ENCODE measurements around the gene SVBP.
"Not testable (repeated sequence)": the region's sequence is repeated elsewhere in the genome, so short reads cannot be mapped to it uniquely, and the experiment has no call there.

The SVBP gene

DNA sequence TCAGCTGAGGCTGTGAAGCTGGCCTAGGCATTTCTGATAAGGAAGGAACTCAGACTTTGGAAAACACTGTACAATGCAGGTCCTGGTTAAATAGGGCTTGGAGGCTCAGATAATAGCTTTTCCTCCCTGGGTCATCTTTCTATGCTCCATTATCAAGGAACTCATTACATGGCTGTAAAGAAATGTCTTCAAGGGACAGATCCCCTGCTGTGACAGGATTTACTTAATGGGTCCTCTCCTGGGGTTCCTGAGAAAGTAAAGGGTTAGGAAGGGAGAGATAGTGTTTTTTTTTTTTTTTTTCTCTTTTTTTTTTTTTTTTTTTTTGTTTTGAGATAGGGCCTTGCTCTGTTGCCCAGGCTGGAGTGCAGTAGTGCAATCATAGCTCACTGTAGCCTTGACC is 14.1 kb upstream of the SVBP start:
- Mint-ChIP-seq H3K27me3 (no peaks in the 10 kb centered on the region), H3K9me3 (no peaks in the 10 kb centered on the region), H3K4me3 (no peak overlapping the region), H3K4me1 (no peaks in the 10 kb centered on the region), H3K27ac (no peak overlapping the region), H3K36me3 (no peaks in the 10 kb centered on the region)
- DNase-seq, result no peak
- CTCF ChIA-PET, result no interaction called here

DNA sequence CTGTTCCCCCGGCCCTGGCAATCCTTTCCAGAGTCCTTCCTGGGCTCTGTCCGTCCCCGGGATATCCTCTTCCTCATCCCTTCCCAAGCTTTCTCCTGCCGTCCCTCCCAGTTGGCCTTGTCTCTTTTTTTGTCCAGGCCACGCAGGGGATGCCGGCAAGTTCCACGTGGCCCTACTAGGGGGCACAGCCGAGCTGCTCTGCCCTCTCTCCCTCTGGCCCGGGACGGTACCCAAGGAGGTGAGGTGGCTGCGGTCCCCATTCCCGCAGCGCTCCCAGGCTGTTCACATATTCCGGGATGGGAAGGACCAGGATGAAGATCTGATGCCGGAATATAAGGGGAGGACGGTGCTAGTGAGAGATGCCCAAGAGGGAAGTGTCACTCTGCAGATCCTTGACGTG is 13.4 kb upstream of the SVBP start:
- Mint-ChIP-seq H3K27me3 (no peaks in the 10 kb centered on the region), H3K27ac (no peak overlapping the region), H3K4me1 (no peaks in the 10 kb centered on the region), H3K4me3 (no peak overlapping the region), H3K9me3 (no peaks in the 10 kb centered on the region), H3K36me3 (no peaks in the 10 kb centered on the region)
- no peak for DNase-seq
- CTCF ChIA-PET, result no interaction called here

DNA sequence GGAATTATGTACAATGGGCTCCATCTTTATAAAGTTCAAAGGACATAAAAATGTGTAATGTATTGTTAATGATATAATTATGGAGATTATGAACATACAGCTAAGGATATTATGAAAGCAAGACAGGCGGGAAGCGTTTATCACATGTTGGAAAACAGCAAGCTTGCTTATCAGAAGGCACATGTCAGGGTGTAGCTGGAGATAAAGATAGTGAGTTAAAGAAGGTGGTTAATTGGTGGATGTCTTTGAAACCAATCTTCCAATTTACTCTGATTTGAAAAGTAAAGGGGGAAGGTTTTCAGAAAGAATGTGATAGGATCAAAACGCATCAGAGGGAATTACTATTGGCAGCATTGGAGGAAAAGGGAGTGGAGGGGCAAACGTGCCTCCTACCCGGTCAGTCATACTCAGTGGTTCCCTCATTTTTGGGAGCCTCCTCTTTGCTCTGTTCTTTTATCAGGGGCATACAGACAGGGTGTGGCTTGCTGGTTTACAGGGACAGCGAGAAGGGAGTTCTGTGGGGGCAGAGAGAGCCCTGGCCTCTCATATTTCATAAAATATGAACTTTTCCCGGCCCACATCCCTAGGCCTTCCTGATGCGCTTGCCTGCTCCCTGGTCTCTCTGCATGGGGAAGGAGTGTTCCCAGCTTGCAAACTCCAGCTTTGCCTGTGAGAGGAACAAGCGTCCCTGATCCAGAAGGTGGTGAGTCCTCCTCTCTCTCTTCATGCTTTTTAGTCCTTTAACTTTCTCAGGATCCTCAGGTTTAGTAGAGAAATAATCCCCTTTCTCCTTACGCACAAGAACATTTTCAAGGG is 8.0 kb upstream of the SVBP start:
- H3K36me3 Mint-ChIP-seq, result peaks cover 2% of the 10 kb centered on the region
- H3K4me3 Mint-ChIP-seq, result no peak overlapping the region
- CTCF ChIA-PET, result no interaction called here
- no peak for DNase-seq
- H3K27ac Mint-ChIP-seq, result no peak overlapping the region
- H3K9me3 Mint-ChIP-seq, result no peaks in the 10 kb centered on the region
- peaks cover 13% of the 10 kb centered on the region for H3K4me1 Mint-ChIP-seq
- H3K27me3 Mint-ChIP-seq, result no peaks in the 10 kb centered on the region

DNA sequence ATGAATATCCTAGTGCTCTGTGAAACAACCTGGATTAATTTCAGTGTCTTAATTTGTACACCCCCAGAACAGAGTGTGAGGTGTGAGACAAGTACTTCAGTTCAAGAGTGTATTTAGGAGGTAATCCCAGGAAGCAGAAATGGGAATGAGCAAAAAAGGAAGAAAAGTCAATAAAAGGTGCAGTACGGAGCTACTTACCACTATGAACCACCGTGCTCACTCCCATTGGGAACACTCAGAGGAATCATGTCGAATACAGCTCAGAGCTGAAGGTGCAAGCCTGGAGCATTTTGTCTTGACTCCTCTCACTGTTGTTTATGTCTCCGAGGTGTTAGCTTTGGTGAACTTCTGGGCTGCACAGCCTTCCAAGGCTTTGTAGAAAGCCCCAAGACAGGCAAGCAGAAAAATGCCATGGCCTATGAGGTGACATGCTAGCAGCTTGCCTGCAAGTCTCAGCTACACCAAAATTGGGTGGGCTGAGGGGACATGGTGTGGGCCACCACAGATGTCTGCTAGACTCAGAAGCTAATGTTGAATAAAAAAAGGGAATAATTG is 7.4 kb upstream of the SVBP start:
- peaks cover 2% of the 10 kb centered on the region for H3K36me3 Mint-ChIP-seq
- CTCF ChIA-PET, result no interaction called here
- peaks cover 13% of the 10 kb centered on the region for H3K4me1 Mint-ChIP-seq
- H3K27me3 Mint-ChIP-seq, result peaks cover 2% of the 10 kb centered on the region
- no peak overlapping the region for H3K27ac Mint-ChIP-seq
- DNase-seq, result no peak
- no peaks in the 10 kb centered on the region for H3K9me3 Mint-ChIP-seq
- H3K4me3 Mint-ChIP-seq, result no peak overlapping the region

- peak overlapping the region; percentile 52 for H3K27ac Mint-ChIP-seq
- no peak overlapping the region for H3K4me3 Mint-ChIP-seq
- peaks cover 7% of the 10 kb centered on the region for H3K27me3 Mint-ChIP-seq
- H3K36me3 Mint-ChIP-seq, result peaks cover 6% of the 10 kb centered on the region
- no peaks in the 10 kb centered on the region for H3K9me3 Mint-ChIP-seq
- peaks cover 16% of the 10 kb centered on the region for H3K4me1 Mint-ChIP-seq
- no peak for DNase-seq
- CTCF ChIA-PET, result no interaction called here
These were observed 5.7 kb upstream of the SVBP start for GRCh38 chr1:42822800-42823392.

DNA sequence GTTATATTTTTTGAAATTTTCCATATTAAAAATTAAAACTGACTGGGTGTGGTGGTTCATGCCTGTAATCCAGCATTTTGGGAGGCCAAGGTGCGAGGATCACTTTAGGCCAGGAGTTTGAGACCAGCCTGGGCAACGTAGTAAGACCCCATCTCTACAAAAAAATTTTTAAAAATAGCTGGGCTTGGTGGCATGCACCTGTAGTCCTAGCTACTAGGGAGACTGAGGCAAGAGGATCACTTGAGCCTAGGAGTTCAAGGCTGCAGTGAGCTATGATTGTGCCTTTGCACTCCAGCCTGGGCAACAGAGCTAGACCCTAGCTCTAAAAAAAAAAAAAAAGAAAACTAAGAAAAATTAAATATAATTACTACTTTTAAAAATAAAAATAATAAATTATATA is 4.5 kb upstream of the SVBP start:
- CTCF ChIA-PET, result no interaction called here
- H3K27ac Mint-ChIP-seq, result no peak overlapping the region
- H3K27me3 Mint-ChIP-seq, result peaks cover 7% of the 10 kb centered on the region
- H3K36me3 Mint-ChIP-seq, result peaks cover 6% of the 10 kb centered on the region
- no peak overlapping the region for H3K4me3 Mint-ChIP-seq
- peaks cover 22% of the 10 kb centered on the region for H3K4me1 Mint-ChIP-seq
- no peak for DNase-seq
- no peaks in the 10 kb centered on the region for H3K9me3 Mint-ChIP-seq

DNA sequence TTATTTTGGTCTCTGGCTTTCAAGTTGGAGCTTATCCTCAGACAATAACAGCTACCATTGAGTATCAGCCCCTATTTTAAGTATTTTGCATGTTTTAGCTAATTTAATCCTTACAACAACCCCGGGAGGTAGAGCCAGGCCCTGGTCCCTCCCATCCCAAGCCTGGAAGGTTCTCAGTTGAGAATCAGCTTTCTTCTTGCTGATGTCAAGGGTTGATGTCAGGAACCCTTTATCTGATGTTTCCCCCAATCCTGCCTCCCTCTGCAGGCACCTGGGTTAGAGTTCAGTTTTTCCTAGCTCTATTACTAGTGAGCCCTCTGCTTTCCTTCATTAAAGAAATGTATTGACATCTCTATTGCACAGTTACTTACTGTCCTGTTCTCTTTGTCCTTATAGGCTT is 3.6 kb upstream of the SVBP start:
- CTCF ChIA-PET, result interaction anchor here (1.2 kb wide), 1 partner anchor 26 kb away, joined by 7 read pairs; the partner anchor contains the start of gene ZNF691
- Mint-ChIP-seq H3K27me3 (peaks cover 7% of the 10 kb centered on the region), H3K36me3 (peaks cover 11% of the 10 kb centered on the region), H3K9me3 (no peaks in the 10 kb centered on the region), H3K4me3 (no peak overlapping the region), H3K27ac (no peak overlapping the region), H3K4me1 (peaks cover 28% of the 10 kb centered on the region)
- no peak for DNase-seq

GRCh38 chr1:42817976-42818375 is 779 bp upstream of the SVBP start:
- Mint-ChIP-seq H3K4me1 (peaks cover 29% of the 10 kb centered on the region), H3K4me3 (peak overlapping the region; percentile 73), H3K27ac (no peak overlapping the region), H3K9me3 (no peaks in the 10 kb centered on the region), H3K36me3 (peaks cover 13% of the 10 kb centered on the region), H3K27me3 (peaks cover 7% of the 10 kb centered on the region)
- CTCF ChIA-PET, result interaction anchor here (2.4 kb wide), 1 partner anchor 255 kb away, joined by 12 read pairs; no protein-coding TSS in a partner anchor
- DNase-seq, result no peak

DNA sequence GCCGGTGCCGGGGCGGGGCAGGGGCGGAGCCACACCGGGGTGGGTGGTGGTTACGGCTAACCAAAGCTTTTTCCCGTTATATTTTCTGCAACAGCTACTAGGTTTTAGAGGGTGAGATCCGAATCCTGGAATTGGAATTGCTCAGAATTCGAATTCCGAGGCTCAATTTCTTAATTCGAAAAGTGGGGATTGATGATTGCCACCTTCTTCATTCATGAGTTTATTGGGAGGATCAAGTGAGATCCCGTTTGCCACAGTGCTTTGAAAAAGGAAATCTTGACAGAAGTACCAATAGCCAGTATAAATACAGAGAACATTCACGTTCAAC is 207 bp upstream of the SVBP start:
- Mint-ChIP-seq H3K4me1 (peaks cover 24% of the 10 kb centered on the region), H3K36me3 (peaks cover 11% of the 10 kb centered on the region), H3K27me3 (peaks cover 7% of the 10 kb centered on the region), H3K9me3 (no peaks in the 10 kb centered on the region), H3K4me3 (peak overlapping the region; percentile 73), H3K27ac (peak overlapping the region; percentile 74)
- CTCF ChIA-PET, result interaction anchor here (2.4 kb wide), 1 partner anchor 256 kb away, joined by 12 read pairs; no protein-coding TSS in a partner anchor
- no peak for DNase-seq

DNA sequence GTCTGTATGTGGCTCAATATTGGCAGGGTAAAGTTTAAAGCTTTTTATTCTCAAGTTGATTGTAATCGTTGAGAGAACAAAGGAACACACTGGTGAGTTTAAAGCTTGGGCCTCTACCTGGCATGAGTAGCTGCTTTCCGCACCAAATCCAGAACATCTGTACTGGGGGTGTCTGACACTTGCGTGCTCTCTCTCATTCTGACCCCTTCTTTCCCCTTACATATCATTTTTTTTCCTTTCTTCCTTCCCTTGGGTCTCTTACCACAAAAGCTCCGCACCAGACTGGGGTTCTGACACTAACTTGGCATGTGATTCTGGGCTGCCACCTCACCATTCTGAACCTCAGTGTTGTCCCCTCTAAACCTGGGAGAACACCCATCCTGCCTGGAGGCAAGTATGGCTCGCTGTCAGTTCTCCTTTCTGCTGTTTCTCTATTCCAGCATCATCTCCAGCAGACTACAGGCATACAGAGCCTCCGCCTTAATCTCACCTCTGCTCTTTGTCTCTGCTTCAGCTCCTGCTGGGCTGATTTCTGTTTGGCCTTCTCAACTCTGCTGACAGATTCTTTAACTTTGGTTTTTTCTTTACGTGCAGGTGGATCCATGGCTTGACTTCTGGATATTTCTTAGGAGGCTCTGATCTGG is 1.1 kb downstream of the SVBP start:
- DNase-seq, result no peak
- Mint-ChIP-seq H3K9me3 (no peaks in the 10 kb centered on the region), H3K4me1 (peaks cover 22% of the 10 kb centered on the region), H3K4me3 (peak overlapping the region; percentile 73), H3K36me3 (peaks cover 14% of the 10 kb centered on the region), H3K27me3 (peaks cover 7% of the 10 kb centered on the region), H3K27ac (peak overlapping the region; percentile 88)
- CTCF ChIA-PET, result interaction anchor here (0.7 to 2.4 kb wide), 2 partner anchors 30 to 257 kb away, joined by 4 to 12 read pairs; partner anchors contain the start of gene ZNF691

DNA sequence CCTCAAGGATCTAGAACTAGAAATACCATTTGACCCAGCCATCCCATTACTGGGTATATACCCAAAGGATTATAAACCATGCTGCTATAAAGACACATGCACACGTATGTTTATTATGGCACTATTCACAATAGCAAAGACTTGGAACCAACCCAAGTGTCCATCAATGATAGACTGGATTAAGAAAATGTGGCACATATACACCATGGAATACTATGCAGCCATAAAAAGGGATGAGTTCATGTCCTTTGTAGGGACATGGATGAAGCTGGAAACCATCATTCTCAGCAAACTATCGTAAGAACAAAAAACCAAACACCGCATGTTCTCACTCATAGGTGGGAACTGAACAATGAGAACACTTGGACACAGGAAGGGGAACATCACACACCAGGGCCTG is 2.4 kb downstream of the SVBP start:
- H3K9me3 Mint-ChIP-seq, H3K27me3 Mint-ChIP-seq, H3K4me3 Mint-ChIP-seq, CTCF ChIA-PET, DNase-seq, H3K27ac Mint-ChIP-seq: not testable (repeated sequence)
- Mint-ChIP-seq H3K4me1 (peaks cover 20% of the 10 kb centered on the region), H3K36me3 (peaks cover 14% of the 10 kb centered on the region)

- H3K9me3 Mint-ChIP-seq, result no peaks in the 10 kb centered on the region
- CTCF ChIA-PET, result interaction anchor here (1.3 kb wide), 1 partner anchor 29 kb away, joined by 4 read pairs; no protein-coding TSS in a partner anchor
These were observed 10.0 kb downstream of the SVBP start for GRCh38 chr1:42807056-42807668.

DNA sequence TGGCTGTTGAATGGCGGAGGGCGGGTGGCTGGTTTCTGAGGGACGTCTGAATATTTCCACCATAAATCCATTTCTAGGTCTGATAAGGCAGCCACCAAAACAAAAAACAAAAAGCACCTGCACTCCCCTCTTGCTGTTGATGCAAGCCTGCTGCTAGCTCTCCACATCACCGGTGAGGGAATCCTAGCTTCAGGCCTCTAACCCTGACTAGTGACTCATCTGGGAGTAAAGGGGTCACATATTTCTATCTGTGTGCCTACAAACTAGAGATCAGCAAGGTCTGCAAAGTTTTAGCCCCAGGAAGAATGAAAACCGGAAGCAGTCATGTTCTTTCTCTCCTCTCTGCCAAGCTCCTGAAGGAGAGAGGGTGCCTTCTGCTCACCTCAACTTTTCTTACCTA is 10.6 kb downstream of the SVBP start:
- Mint-ChIP-seq H3K27ac (peak overlapping the region; percentile 29), H3K36me3 (peaks cover 15% of the 10 kb centered on the region), H3K4me1 (peaks cover 16% of the 10 kb centered on the region), H3K9me3 (no peaks in the 10 kb centered on the region), H3K27me3 (no peaks in the 10 kb centered on the region), H3K4me3 (no peak overlapping the region)
- CTCF ChIA-PET, result interaction anchor here (0.8 kb wide), 1 partner anchor 28 kb away, joined by 4 read pairs; no protein-coding TSS in a partner anchor
- DNase-seq, result no peak

More at GRCh38 chr1:42807056-42807668, 10.0 kb downstream of the SVBP start:
- DNase-seq, result no peak
- H3K4me1 Mint-ChIP-seq, result peaks cover 16% of the 10 kb centered on the region
- H3K27ac Mint-ChIP-seq, result peak overlapping the region; percentile 29
- no peak overlapping the region for H3K4me3 Mint-ChIP-seq
- no peaks in the 10 kb centered on the region for H3K27me3 Mint-ChIP-seq
- peaks cover 16% of the 10 kb centered on the region for H3K36me3 Mint-ChIP-seq

GRCh38 chr1:42806171-42806570 is 11.0 kb downstream of the SVBP start:
- Mint-ChIP-seq H3K27ac (no peak overlapping the region), H3K27me3 (no peaks in the 10 kb centered on the region), H3K4me3 (no peak overlapping the region), H3K4me1 (peaks cover 16% of the 10 kb centered on the region), H3K9me3 (no peaks in the 10 kb centered on the region), H3K36me3 (peaks cover 14% of the 10 kb centered on the region)
- no peak for DNase-seq
- CTCF ChIA-PET, result interaction anchor here (0.8 kb wide), 1 partner anchor 28 kb away, joined by 4 read pairs; no protein-coding TSS in a partner anchor
